GM10266 (cell line): Measurements from ENCODE around the gene COA1.

Experiments
- DNase-seq: peaks from one replicate; pipeline ENCODE4 v3.0.0; 2012; ENCODE audit errors: extremely low spot score
- CTCF ChIP-seq: IDR thresholded peaks from 2 replicates; pipeline ENCODE4 v1.5.1; 2012; ENCODE audit warnings: mild to moderate bottlenecking, low read depth; ENCODE audit not compliant: control insufficient read depth, insufficient read depth; ENCODE audit errors: missing control alignments

Gene COA1

GRCh38 chr7:43666938-43667337, 62.4 kb downstream of the COA1 start:
- DNase-seq = no peak
- TF ChIP-seq CTCF = no peak

- no peak for TF ChIP-seq CTCF
Measured at GRCh38 chr7:43664681-43665080, 64.6 kb downstream of the COA1 start.

GRCh38 chr7:43660141-43660540, 69.2 kb downstream of the COA1 start:
- no peak for DNase-seq
- TF ChIP-seq CTCF = no peak

More at GRCh38 chr7:43664681-43665080, 64.6 kb downstream of the COA1 start:
- DNase-seq = no peak

- no peak for DNase-seq
Measured at GRCh38 chr7:43659549-43659896, 69.8 kb downstream of the COA1 start.

GRCh38 chr7:43658718-43659548, 70.4 kb downstream of the COA1 start:
- no peak for TF ChIP-seq CTCF

More at GRCh38 chr7:43659549-43659896, 69.8 kb downstream of the COA1 start:
- no peak for TF ChIP-seq CTCF

GRCh38 chr7:43656997-43657396, 72.3 kb downstream of the COA1 start:
- no peak for DNase-seq
- TF ChIP-seq CTCF = no peak

More at GRCh38 chr7:43658718-43659548, 70.4 kb downstream of the COA1 start:
- DNase-seq = no peak

GRCh38 chr7:43655584-43655983, 73.7 kb downstream of the COA1 start:
- DNase-seq = no peak
- no peak for TF ChIP-seq CTCF
